Endometrial microvascular endothelial cells (primary cell): ENCODE measurements around the gene CPEB4. TPM values are rescaled to one million over a fixed set of nuclear protein-coding genes. Genes with fewer than 3 reads are reported as not detected.

Experiments used
- in situ Hi-C: cut with HindIII; loops from 2 replicates; pipeline ENCODE4 v1.10.0; 2017; ENCODE audit warnings: low sequenced_read_pairs, low pct_unique_long_range_greater_than_20kb; ENCODE audit errors: inconsistent ontology term
- total RNA-seq: library from RNA; depleted of rRNA; stranded (reverse); fragments of >200 nt; gene quantifications from one replicate; pipeline ENCODE4 v1.2.3, GENCODE V29; 2015; ENCODE audit errors: inconsistent ontology term

Gene CPEB4
- total RNA-seq, 1 donor from 2014 or later: 9.4 TPM

GRCh38 chr5:173904151-173904550 lies 16.0 kb downstream of the CPEB4 start:
- in situ Hi-C loops: no loop called here

- in situ Hi-C loops: no loop called here
These were observed 19.1 kb downstream of the CPEB4 start for GRCh38 chr5:173907284-173907683.

DNA sequence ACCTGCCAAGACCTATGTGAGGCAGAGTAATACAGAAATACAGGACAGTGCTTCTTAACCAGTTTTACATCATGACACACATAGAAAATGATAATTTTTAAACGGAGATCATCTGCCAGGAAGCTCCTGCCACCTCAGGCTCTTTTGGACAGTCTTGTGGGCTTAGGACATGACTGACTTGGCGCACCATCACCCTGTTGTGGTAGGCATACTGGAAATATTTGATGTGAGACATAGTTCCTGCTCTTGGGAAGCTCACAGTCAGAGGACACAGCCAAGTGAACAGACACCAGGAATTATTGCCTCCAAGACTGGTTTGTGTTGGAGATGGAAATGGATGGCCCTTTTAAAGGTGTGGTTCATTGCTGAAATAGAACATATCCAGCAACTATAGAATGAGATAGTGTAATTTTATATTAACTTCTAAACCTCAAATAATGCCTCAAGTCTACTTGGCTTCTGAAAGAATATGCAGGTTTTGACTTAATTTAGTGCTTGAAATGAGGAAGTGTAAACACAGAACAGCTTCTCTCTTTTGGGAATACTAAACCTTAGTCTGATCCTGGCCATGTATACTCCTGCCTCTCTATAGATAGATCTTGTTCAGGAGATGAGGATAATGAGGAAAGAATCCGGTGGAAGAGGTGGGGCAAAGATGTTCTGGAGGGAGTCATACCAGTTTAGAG lies 19.7 kb downstream of the CPEB4 start:
- in situ Hi-C loops: no loop called here

DNA sequence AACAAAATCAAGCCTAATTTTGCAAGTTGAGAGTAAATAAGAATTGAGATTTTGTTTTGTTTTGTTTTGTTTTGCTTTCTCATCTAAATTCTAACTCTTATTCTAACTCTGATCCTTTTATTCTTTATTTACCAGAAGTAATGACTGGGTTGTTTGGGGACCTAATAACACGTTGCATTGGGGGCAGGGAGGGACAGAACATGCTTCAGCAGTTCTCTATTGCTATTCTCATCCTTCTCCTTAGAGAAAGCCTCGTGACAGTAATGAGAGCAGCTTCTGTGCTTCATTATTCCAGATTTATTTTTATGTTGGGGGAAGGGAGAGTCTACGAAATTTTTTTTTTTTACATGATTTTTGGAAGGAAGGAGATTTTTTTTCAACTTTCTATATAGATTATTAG lies 21.1 kb downstream of the CPEB4 start:
- in situ Hi-C loops: no loop called here

DNA sequence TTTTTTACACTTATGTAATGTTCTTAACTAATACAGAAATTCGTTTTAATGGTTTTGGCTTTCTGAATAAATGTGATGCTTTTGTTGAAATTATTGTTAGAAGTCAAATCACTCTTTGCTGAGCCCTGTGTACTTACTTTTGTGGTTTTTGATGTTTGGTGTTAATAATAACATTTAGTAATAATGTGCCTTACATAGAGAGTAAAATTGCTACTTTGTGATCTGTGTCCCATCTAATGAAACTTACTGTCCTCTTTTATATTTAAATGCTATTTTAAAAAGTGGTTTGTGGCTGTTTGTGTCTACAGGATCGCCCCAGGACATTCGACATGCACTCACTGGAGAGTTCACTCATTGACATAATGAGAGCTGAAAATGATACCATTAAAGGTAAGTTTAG lies 22.1 kb downstream of the CPEB4 start:
- in situ Hi-C loops: no loop called here

- in situ Hi-C loops: no loop called here
These were observed 23.5 kb downstream of the CPEB4 start for GRCh38 chr5:173911623-173912022.

DNA sequence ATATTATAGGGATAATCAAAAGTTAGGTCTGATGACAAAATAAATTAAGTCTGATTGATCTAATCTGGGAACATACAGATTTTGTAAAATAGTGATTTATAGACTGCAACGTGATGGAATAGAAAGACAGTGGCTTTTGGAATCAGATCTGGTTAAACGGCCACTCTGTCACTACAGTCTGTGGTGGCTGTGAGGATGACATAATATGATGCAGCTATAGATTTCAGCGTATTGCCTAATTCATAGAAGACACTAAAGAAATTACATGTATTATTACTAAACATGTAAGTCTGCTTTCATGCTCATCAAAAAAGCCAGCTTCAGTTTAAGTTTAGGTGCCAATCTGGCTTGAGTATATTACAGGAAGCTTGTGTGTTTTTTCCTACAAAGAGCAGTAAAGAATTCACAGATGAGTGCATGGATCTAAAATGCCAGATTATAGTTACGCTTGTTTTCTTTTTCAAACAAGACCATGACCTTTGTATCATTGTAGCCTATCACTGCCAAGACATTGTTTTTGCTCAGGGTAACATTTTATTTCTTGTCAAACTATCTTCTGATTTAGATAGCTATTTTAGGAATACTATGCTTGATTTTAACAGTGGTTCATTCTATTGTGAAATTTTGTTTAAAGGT lies 25.7 kb downstream of the CPEB4 start:
- in situ Hi-C loops: no loop called here

GRCh38 chr5:173915310-173916014 lies 27.3 kb downstream of the CPEB4 start:
- in situ Hi-C loops: no loop called here

- in situ Hi-C loops: no loop called here
These were observed 28.1 kb downstream of the CPEB4 start for GRCh38 chr5:173916233-173916632.

- in situ Hi-C loops: no loop called here
These were observed 29.9 kb downstream of the CPEB4 start for GRCh38 chr5:173917788-173918786.

GRCh38 chr5:173919443-173919842 lies 31.3 kb downstream of the CPEB4 start:
- in situ Hi-C loops: no loop called here

GRCh38 chr5:173920024-173920753 lies 32.0 kb downstream of the CPEB4 start:
- in situ Hi-C loops: no loop called here

- in situ Hi-C loops: no loop called here
These were observed 32.9 kb downstream of the CPEB4 start for GRCh38 chr5:173920866-173921555.

- in situ Hi-C loops: no loop called here
These were observed 34.4 kb downstream of the CPEB4 start for GRCh38 chr5:173922527-173922926.

GRCh38 chr5:173923218-173924095 lies 35.3 kb downstream of the CPEB4 start:
- in situ Hi-C loops: no loop called here

DNA sequence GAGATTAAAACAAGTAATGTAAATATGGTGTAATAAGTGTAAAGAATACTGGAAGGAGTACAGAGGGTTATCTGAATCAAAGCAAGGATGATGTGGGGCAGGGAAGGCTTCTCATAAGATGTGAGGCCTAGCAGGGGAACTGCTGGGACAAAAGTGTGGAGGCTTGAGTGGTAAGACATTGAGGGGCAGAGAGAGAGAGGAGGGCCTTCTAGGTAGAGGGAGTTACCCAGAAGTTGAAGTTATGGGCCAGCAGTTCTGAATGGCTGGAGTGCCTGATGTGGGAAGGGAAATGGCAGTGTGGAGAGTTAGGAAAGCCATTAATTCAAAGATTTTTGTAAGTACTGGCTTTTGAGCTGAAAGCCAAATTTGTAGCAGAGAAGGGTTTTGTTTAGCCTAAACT lies 36.8 kb downstream of the CPEB4 start:
- in situ Hi-C loops: no loop called here

DNA sequence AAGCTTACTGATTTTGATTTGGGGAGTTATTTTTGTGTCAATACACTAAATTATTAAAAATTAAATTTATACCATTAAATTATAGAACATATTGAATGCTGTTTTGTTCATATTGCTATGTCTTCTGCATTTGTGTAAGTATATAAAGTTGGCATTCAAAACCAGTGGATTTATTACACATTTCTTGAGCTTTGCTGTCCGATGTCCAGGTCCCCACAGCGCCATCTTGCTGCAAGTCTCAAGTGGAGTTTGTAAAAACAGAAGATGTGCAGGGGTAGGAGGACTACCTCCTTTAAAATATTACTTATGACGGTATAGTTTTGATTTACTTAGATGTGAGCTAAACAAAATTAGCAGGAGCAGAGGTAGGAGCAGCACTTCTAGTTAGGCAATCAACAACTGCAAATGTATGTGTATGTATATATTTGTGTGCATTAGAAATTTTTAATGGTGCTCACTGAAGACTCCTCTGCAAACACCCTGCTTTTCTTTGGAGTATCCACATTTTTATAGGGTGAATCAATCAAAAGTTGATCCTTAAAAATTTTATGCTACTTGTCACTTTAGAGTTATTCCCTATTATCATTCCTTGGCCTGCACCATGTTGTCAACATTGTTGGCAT lies 37.4 kb downstream of the CPEB4 start:
- in situ Hi-C loops: no loop called here
